Astrocyte (in vitro differentiated cells and primary cell): ENCODE data around the gene AAGAB. TPM values are rescaled to one million over a fixed set of nuclear protein-coding genes. Genes with fewer than 3 reads are reported as not detected.

Experiments
- DNase-seq: peaks from one replicate; pipeline ENCODE4 v3.0.0-alpha.2; 2010; ENCODE audit warnings: low read depth
- FAIRE-seq: peaks from 2 replicates; lab custom pipeline; 2011; peaks lifted over from hg19 to GRCh38; lab: Jason Lieb, UNC
- H2AFZ ChIP-seq: 2 replicates; pipeline ENCODE4 v1.6.0; 2012; ENCODE audit warnings: low read depth, low read length, inconsistent platforms
- H3K27ac ChIP-seq: 2 replicates; pipeline ENCODE4 v1.5.1; 2011; ENCODE audit warnings: low read depth, low read length, inconsistent platforms
- H3K27me3 ChIP-seq: 2 replicates; pipeline ENCODE4 v1.6.0; 2011; ENCODE audit warnings: low read length, inconsistent platforms; ENCODE audit not compliant: insufficient read depth
- H3K36me3 ChIP-seq: 2 replicates; pipeline ENCODE4 v1.5.1; 2011; ENCODE audit warnings: low read length, inconsistent platforms; ENCODE audit not compliant: insufficient read depth
- H3K4me1 ChIP-seq: 2 replicates; pipeline ENCODE4 v1.5.1; 2011; ENCODE audit warnings: low read length, inconsistent platforms; ENCODE audit not compliant: insufficient read depth
- H3K4me2 ChIP-seq: 2 replicates; pipeline ENCODE4 v1.6.0; 2012; ENCODE audit warnings: low read length, inconsistent platforms
- H3K4me3 ChIP-seq: 2 replicates; pipeline ENCODE4 v1.5.1; 2011; ENCODE audit warnings: low read depth, mild to moderate bottlenecking, low read length, inconsistent platforms; ENCODE audit not compliant: insufficient read depth
- H3K79me2 ChIP-seq: 2 replicates; pipeline ENCODE4 v1.6.0; 2012; ENCODE audit warnings: mild to moderate bottlenecking, low read length, inconsistent platforms; ENCODE audit not compliant: insufficient read depth
- H3K9ac ChIP-seq: 2 replicates; pipeline ENCODE4 v1.6.0; 2012; ENCODE audit warnings: mild to moderate bottlenecking, low read length, inconsistent platforms
- H3K9me3 ChIP-seq: 2 replicates; pipeline ENCODE4 v1.5.1; 2012; ENCODE audit warnings: low read depth, mild to moderate bottlenecking, low read length, inconsistent platforms; ENCODE audit not compliant: insufficient read depth
- H4K20me1 ChIP-seq: 2 replicates; pipeline ENCODE4 v1.6.0; 2012; ENCODE audit warnings: low read length, inconsistent platforms; ENCODE audit not compliant: insufficient read depth
- H3K27ac Mint-ChIP-seq: one replicate; pipeline ENCODE4 v1.8.0; 2021; ENCODE audit warnings: mild to moderate bottlenecking, mixed read lengths; ENCODE audit not compliant: unreplicated experiment
- H3K27me3 Mint-ChIP-seq: one replicate; pipeline ENCODE4 v1.8.0; 2021; ENCODE audit warnings: low read depth, mixed read lengths; ENCODE audit not compliant: unreplicated experiment
- H3K36me3 Mint-ChIP-seq: one replicate; pipeline ENCODE4 v1.8.0; 2021; ENCODE audit warnings: low read depth, mixed read lengths; ENCODE audit not compliant: unreplicated experiment
- H3K4me1 Mint-ChIP-seq: one replicate; pipeline ENCODE4 v1.8.0; 2021; ENCODE audit warnings: low read depth, mixed read lengths; ENCODE audit not compliant: unreplicated experiment
- H3K4me3 Mint-ChIP-seq: one replicate; pipeline ENCODE4 v1.8.0; 2021; ENCODE audit warnings: mild to moderate bottlenecking, moderate library complexity, mixed read lengths; ENCODE audit not compliant: unreplicated experiment
- H3K9me3 Mint-ChIP-seq: one replicate; pipeline ENCODE4 v1.8.0; 2021; ENCODE audit warnings: mild to moderate bottlenecking, mixed read lengths; ENCODE audit not compliant: unreplicated experiment
- EZH2 ChIP-seq: IDR thresholded peaks from 2 replicates; pipeline ENCODE4 v1.6.1; 2012; ENCODE audit warnings: mild to moderate bottlenecking, low read length, inconsistent platforms; ENCODE audit not compliant: insufficient read depth
- total RNA-seq: library from RNA; stranded (reverse); gene quantifications from 2 replicates; pipeline ENCODE4 v1.2.1, GENCODE V29; 2021
- TF ChIP-seq, protein P1 (sequence below): IDR thresholded peaks from 2 replicates; pipeline ENCODE4 v1.5.1; 2011; ENCODE audit warnings: low read depth, mild to moderate bottlenecking, inconsistent platforms, low read length, moderate library complexity; ENCODE audit not compliant: insufficient read depth

AAGAB gene
- total RNA-seq, 1 donor from 2014 or later = 52.2 TPM

DNA sequence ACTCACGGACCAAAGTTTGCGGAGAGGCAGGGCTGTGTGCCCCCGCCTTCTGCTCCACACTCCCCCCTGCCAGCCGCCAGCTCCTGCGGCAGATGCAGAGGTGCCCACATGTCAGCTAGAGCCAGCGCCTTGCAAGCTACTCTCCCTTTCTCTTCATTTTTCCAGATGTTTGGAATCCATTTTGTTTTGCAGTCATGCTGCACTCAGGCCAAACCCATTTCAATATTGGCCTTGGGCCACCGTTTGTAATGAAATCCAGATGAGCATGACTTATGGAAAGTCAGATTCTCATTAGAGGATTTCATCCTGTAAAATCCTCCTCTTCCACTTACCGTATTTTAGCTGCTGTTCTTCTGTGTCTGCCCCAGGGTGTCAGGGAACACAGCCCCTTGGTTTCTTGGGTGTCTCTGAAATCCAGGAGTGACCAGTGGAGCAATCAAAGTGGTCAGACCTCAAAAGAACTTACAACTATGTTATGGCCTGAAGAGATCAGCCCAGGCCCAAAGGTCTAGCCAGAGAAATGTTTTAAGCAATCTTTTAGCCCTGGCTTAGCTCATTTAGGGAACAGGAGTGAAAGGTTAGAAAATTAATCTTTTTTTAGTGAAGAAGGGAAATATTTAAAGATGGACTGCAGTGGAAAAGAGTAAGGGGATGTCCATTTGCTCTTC lies 65.8 kb downstream of the AAGAB start:
- Histone ChIP-seq H2AFZ (no peak overlapping the region), H3K9ac (peak overlapping the region; percentile 28), H3K27me3 (no peaks in the 10 kb centered on the region), H3K4me2 (no peak overlapping the region), H4K20me1 (peaks cover 9% of the 10 kb centered on the region), H3K79me2 (no peaks in the 10 kb centered on the region), H3K9me3 (no peaks in the 10 kb centered on the region), H3K4me3 (no peak overlapping the region), H3K27ac (peak overlapping the region; percentile 50), H3K4me1 (peaks cover 18% of the 10 kb centered on the region), H3K36me3 (peaks cover 57% of the 10 kb centered on the region)
- Mint-ChIP-seq H3K36me3 (peaks cover 32% of the 10 kb centered on the region), H3K27ac (no peak overlapping the region), H3K9me3 (no peaks in the 10 kb centered on the region), H3K27me3 (no peaks in the 10 kb centered on the region), H3K4me3 (no peak overlapping the region), H3K4me1 (peaks cover 2% of the 10 kb centered on the region)
- TF ChIP-seq, protein P1, sequence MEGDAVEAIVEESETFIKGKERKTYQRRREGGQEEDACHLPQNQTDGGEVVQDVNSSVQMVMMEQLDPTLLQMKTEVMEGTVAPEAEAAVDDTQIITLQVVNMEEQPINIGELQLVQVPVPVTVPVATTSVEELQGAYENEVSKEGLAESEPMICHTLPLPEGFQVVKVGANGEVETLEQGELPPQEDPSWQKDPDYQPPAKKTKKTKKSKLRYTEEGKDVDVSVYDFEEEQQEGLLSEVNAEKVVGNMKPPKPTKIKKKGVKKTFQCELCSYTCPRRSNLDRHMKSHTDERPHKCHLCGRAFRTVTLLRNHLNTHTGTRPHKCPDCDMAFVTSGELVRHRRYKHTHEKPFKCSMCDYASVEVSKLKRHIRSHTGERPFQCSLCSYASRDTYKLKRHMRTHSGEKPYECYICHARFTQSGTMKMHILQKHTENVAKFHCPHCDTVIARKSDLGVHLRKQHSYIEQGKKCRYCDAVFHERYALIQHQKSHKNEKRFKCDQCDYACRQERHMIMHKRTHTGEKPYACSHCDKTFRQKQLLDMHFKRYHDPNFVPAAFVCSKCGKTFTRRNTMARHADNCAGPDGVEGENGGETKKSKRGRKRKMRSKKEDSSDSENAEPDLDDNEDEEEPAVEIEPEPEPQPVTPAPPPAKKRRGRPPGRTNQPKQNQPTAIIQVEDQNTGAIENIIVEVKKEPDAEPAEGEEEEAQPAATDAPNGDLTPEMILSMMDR = no peak
- TF ChIP-seq EZH2 = no peak
- DNase-seq = peak; percentile 65
- peak; percentile 72 for FAIRE-seq

DNA sequence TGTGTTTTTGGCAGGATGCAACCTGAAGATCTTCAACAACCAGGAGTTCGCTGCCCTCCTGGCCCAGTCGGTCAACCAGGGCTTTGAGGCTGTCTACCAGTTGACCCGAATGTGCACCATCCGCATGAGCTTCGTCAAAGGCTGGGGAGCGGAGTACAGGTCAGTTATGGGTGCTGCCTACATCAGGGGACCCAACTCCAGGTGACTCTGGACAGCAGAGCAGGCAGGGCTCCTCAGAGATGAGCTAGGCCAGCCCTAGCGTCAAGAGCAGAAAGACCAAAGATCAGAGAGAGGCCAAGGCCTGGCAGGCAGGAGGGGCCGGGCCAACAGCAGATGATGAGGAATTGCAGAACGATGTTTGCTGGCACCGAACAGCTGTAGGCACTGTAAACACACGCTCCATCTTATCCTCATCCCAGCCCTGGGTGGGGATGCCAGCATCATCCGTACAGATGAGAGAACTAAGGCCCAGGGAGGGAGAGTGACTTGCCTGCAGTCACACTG lies 67.1 kb downstream of the AAGAB start:
- H3K4me1 Mint-ChIP-seq = peaks cover 2% of the 10 kb centered on the region
- H3K4me3 ChIP-seq = no peak overlapping the region
- H3K4me2 ChIP-seq = no peak overlapping the region
- DNase-seq = no peak
- H3K36me3 ChIP-seq = peaks cover 57% of the 10 kb centered on the region
- no peak overlapping the region for H3K27ac Mint-ChIP-seq
- no peaks in the 10 kb centered on the region for H3K9me3 ChIP-seq
- peaks cover 21% of the 10 kb centered on the region for H3K4me1 ChIP-seq
- H3K27me3 ChIP-seq = no peaks in the 10 kb centered on the region
- no peak overlapping the region for H3K27ac ChIP-seq
- peaks cover 28% of the 10 kb centered on the region for H3K36me3 Mint-ChIP-seq
- TF ChIP-seq EZH2 = no peak
- TF ChIP-seq, protein P1 = no peak
- no peaks in the 10 kb centered on the region for H3K79me2 ChIP-seq
- no peaks in the 10 kb centered on the region for H3K27me3 Mint-ChIP-seq
- no peaks in the 10 kb centered on the region for H3K9me3 Mint-ChIP-seq
- H2AFZ ChIP-seq = no peak overlapping the region
- no peak for FAIRE-seq
- peaks cover 9% of the 10 kb centered on the region for H4K20me1 ChIP-seq
- H3K4me3 Mint-ChIP-seq = no peak overlapping the region
- H3K9ac ChIP-seq = no peak overlapping the region

DNA sequence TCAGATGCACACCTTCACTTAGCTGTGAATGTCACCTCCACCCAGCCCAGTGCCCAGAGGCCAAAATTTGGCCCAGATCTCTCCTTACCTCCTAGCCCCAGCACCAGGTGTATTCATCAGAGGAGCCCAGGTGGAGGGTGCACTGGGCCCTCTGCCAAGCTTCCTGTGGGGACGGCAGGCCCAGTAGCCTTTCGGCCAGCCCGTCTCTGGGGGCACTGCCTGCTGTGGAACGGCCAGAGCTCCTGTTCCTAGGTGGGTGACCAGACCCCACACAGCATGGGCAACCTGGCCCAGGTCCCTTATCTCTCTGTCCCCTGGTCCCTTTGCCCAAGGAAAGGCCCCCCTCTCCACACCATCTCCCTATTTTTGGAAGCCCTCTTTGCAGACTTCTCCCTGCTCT lies 67.8 kb downstream of the AAGAB start:
- Mint-ChIP-seq H3K36me3 (peaks cover 31% of the 10 kb centered on the region), H3K4me3 (no peak overlapping the region), H3K27me3 (no peaks in the 10 kb centered on the region), H3K4me1 (peaks cover 2% of the 10 kb centered on the region), H3K9me3 (no peaks in the 10 kb centered on the region), H3K27ac (no peak overlapping the region)
- H3K36me3 ChIP-seq = peaks cover 54% of the 10 kb centered on the region
- H4K20me1 ChIP-seq = peaks cover 9% of the 10 kb centered on the region
- no peak overlapping the region for H3K27ac ChIP-seq
- no peaks in the 10 kb centered on the region for H3K27me3 ChIP-seq
- no peaks in the 10 kb centered on the region for H3K9me3 ChIP-seq
- no peaks in the 10 kb centered on the region for H3K79me2 ChIP-seq
- H3K4me1 ChIP-seq = peaks cover 21% of the 10 kb centered on the region
- H2AFZ ChIP-seq = no peak overlapping the region
- DNase-seq = no peak
- no peak overlapping the region for H3K4me3 ChIP-seq
- no peak overlapping the region for H3K4me2 ChIP-seq
- TF ChIP-seq EZH2 = no peak
- TF ChIP-seq, protein P1 = no peak
- no peak for FAIRE-seq
- H3K9ac ChIP-seq = no peak overlapping the region
